ENCODE data around the gene FAM83D.

- no peak for TF ChIP-seq CTCF (IDR thresholded peaks at IDR 0.05 in 8 of 11, conservative IDR thresholded peaks at IDR 0.05 in 3 of 11)
- TF ChIP-seq POLR2AphosphoS5 (IDR thresholded peaks at IDR 0.05) = peak in 1 of 3 donors; percentile 9
- TF ChIP-seq POLR2A (IDR thresholded peaks at IDR 0.05) = no peak
Measured at GRCh38 chr20:38883981-38884733, 42.1 kb upstream of the FAM83D start.
